Tibial artery (tissue), 4 donors: ENCODE results near the gene EFNB3.

Experiments
- DNase-seq, 2 donors: peaks; one replicate each; pipeline ENCODE4 v3.0.0-alpha.2; 2019
- H3K27ac ChIP-seq, 2 donors: fragments of 200-600 bp; sonication (generic) in 1 of 2; 1 replicate in 1 of 2; 2 replicates in 1 of 2; pipeline ENCODE4 v1.5.1; 2018 to 2019; ENCODE audit warnings: mild to moderate bottlenecking in 1 of 2
- H3K27me3 ChIP-seq, 2 donors: fragments of 200-600 bp; sonication (generic) in 1 of 2; one replicate each; pipeline versions ENCODE4 v1.5.1 to v1.6.0; 2016 to 2019
- H3K36me3 ChIP-seq, 3 donors: fragments of 200-600 bp; sonication (generic) in 2 of 3; one replicate each; pipeline ENCODE4 v1.5.1; 2016 to 2019; ENCODE audit warnings: mild to moderate bottlenecking in 2 of 3
- H3K4me1 ChIP-seq, 4 donors: fragments of 200-600 bp; sonication (generic) in 2 of 4; 1 replicate in 3 of 4; 2 replicates in 1 of 4; pipeline ENCODE4 v1.5.1; 2016 to 2019
- H3K4me3 ChIP-seq, 2 donors: fragments of 200-600 bp; sonication (generic) in 1 of 2; 1 replicate in 1 of 2; 2 replicates in 1 of 2; pipeline ENCODE4 v1.5.1; 2018 to 2019; ENCODE audit warnings: mild to moderate bottlenecking in 2 of 2
- H3K9me3 ChIP-seq, 3 donors: fragments of 200-600 bp; sonication (generic) in 1 of 3; one replicate each; pipeline ENCODE4 v1.5.1; 2016 to 2019
- CTCF ChIP-seq, 2 experiments: fragments of 200-600 bp in 1 of 2; fragments of 450-650 bp in 1 of 2; IDR thresholded peaks; one replicate each; pipeline ENCODE4 v1.5.1; 2017 to 2019; ENCODE audit warnings: antibody characterized with exemption in 2 of 2, mild to moderate bottlenecking in 1 of 2, moderate library complexity in 1 of 2
- intact Hi-C: fragments of 100-400 bp; cut with DNase I; formaldehyde crosslinking; loops from one replicate; pipeline ENCODE4 v1.15.0; 2023; ENCODE audit warnings: low total_unique reads

The EFNB3 gene

DNA sequence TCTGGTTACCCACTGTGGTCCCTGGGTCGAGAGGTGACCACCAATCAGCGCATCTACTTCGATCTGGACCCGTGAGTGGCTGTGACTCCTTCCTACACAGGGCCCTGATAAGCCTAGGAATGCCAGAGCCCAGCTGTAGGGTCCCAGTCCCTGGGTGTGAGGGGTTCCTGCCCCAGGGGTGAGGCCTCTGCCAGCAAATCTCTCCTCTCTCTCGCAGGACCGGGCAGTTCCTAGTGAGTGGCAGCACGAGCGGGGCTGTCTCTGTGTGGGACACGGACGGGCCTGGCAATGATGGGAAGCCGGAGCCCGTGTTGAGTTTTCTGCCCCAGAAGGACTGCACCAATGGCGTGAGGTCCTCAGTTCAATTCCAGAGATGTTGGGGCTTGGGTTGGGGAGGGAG lies 2.2 kb upstream of the EFNB3 start:
- no peaks in the 10 kb centered on the region for H3K9me3 ChIP-seq
- intact Hi-C loops, result no loop called here
- no peak overlapping the region for H3K27ac ChIP-seq
- DNase-seq, result no peak
- H3K4me1 ChIP-seq, result peaks cover 0 to 18% (median 14%) of the 10 kb centered on the region in 4 donors
- H3K27me3 ChIP-seq, result peaks cover 0 to 58% of the 10 kb centered on the region in 2 donors
- H3K4me3 ChIP-seq, result no peak overlapping the region
- TF ChIP-seq CTCF (IDR thresholded peaks at IDR 0.05), result no peak
- H3K36me3 ChIP-seq, result peaks cover 19 to 29% (median 28%) of the 10 kb centered on the region in 3 donors

- intact Hi-C loops, result no loop called here
- no peak overlapping the region for H3K27ac ChIP-seq
- H3K36me3 ChIP-seq, result peaks cover 19 to 29% (median 28%) of the 10 kb centered on the region in 3 donors
- H3K27me3 ChIP-seq, result peaks cover 0 to 69% of the 10 kb centered on the region in 2 donors
- peaks cover 0 to 18% (median 14%) of the 10 kb centered on the region in 4 donors for H3K4me1 ChIP-seq
- no peaks in the 10 kb centered on the region for H3K9me3 ChIP-seq
- H3K4me3 ChIP-seq, result no peak overlapping the region
- DNase-seq, result no peak
- TF ChIP-seq CTCF (IDR thresholded peaks at IDR 0.05), result no peak
Measured at GRCh38 chr17:7703584-7704479, 1.2 kb upstream of the EFNB3 start.

GRCh38 chr17:7705269-7706255 lies 560 bp downstream of the EFNB3 start:
- Histone ChIP-seq H3K9me3 (no peaks in the 10 kb centered on the region), H3K4me1 (peaks cover 0 to 18% (median 14%) of the 10 kb centered on the region in 4 donors), H3K27me3 (peaks cover 0 to 86% of the 10 kb centered on the region in 2 donors), H3K27ac (no peak overlapping the region), H3K36me3 (peaks cover 19 to 26% (median 25%) of the 10 kb centered on the region in 3 donors), H3K4me3 (peak overlapping the region; percentile 3 to 36)
- TF ChIP-seq CTCF (IDR thresholded peaks at IDR 0.05), result no peak
- intact Hi-C loops, result no loop called here
- no peak for DNase-seq

DNA sequence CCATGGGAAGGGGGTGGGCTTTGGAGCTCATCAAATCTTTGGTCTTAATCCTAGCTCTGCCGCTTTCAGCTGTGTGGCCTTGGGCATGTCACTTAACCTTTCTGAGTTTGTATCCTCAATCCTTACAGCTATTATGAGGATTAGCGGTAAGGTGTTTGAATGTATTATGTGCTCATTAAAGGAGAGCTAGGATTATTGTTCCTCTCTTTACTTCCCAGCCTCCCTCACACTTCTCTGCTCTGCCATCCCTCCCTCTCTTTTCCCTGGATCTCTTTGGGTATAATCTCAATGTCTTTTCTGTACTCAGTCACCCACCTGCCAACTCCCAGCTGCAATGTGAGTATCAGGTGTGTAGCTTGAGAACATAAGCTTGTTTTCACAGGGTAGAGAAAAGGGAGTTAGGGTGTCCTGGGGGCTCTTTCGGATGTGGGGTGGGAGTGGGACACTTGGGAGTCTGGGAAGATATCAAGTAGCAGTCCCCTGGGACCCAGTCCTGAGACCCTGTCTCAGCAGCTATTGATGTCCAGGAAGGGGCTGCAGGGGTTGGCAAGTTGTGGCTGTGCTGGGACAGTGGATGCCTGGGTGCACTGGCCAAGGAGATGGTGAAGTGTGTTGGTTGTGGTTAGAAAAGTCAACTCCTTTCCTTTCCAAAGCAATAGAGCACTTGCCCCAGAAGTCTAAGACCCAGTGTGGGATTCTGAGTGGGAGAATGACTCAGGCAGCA lies 1.8 kb downstream of the EFNB3 start:
- no peak for DNase-seq
- H3K27me3 ChIP-seq, result peaks cover 0 to 99% of the 10 kb centered on the region in 2 donors

More for the DNA sequence above, 1.8 kb downstream of the EFNB3 start:
- peaks cover 0 to 18% (median 14%) of the 10 kb centered on the region in 4 donors for H3K4me1 ChIP-seq
- no peak overlapping the region for H3K4me3 ChIP-seq
- peaks cover 7 to 14% (median 13%) of the 10 kb centered on the region in 3 donors for H3K36me3 ChIP-seq
- intact Hi-C loops, result no loop called here
- no peaks in the 10 kb centered on the region for H3K9me3 ChIP-seq
- H3K27ac ChIP-seq, result no peak overlapping the region
- no peak for TF ChIP-seq CTCF (IDR thresholded peaks at IDR 0.05)
